Kidney epithelial cell (primary cell): Measurements from ENCODE around the gene GYPC. TPM values are rescaled to one million over a fixed set of nuclear protein-coding genes. Genes with fewer than 3 reads are reported as not detected.

ENCODE experiments used
- DNase-seq: peaks from one replicate; pipeline ENCODE4 v3.0.0-alpha.2; 2010; ENCODE audit warnings: low read depth
- H3K27me3 ChIP-seq: 2 replicates; pipeline ENCODE4 v1.6.0; 2011; ENCODE audit warnings: low read length; ENCODE audit not compliant: control insufficient read depth, insufficient read depth
- H3K36me3 ChIP-seq: 2 replicates; pipeline ENCODE4 v1.5.1; 2011; ENCODE audit warnings: low read length; ENCODE audit not compliant: control insufficient read depth, insufficient read depth
- H3K4me3 ChIP-seq: 2 replicates; pipeline ENCODE4 v1.5.1; 2011; ENCODE audit warnings: low read depth, mild to moderate bottlenecking, control low read depth, low read length
- CTCF ChIP-seq: IDR thresholded peaks from 2 replicates; pipeline ENCODE4 v1.5.1; 2011; ENCODE audit warnings: mild to moderate bottlenecking, moderate library complexity, low read length, control low read depth, inconsistent platforms; ENCODE audit not compliant: insufficient read depth, poor library complexity, severe bottlenecking
- total RNA-seq: library from RNA; depleted of rRNA; stranded (reverse); fragments of >200 nt; gene quantifications from 2 replicates; pipeline ENCODE4 v1.2.3, GENCODE V29; 2015

Gene GYPC
- total RNA-seq, 1 donor from 2014 or later: 127 TPM

- no peak for DNase-seq
- Histone ChIP-seq H3K27me3 (no peaks in the 10 kb centered on the region), H3K4me3 (no peak overlapping the region), H3K36me3 (no peaks in the 10 kb centered on the region)
- no peak for TF ChIP-seq CTCF
Measured at GRCh38 chr2:126703311-126703710, 47.4 kb downstream of the GYPC start.

- H3K4me3 ChIP-seq: no peak overlapping the region
- H3K36me3 ChIP-seq: no peaks in the 10 kb centered on the region
- no peaks in the 10 kb centered on the region for H3K27me3 ChIP-seq
- DNase-seq: no peak
- TF ChIP-seq CTCF: no peak
Measured at GRCh38 chr2:126704434-126705160, 48.6 kb downstream of the GYPC start.

GRCh38 chr2:126707191-126707590, 51.2 kb downstream of the GYPC start:
- Histone ChIP-seq H3K4me3 (no peak overlapping the region), H3K36me3 (no peaks in the 10 kb centered on the region), H3K27me3 (no peaks in the 10 kb centered on the region)
- no peak for TF ChIP-seq CTCF
- no peak for DNase-seq

GRCh38 chr2:126707941-126708340, 52.0 kb downstream of the GYPC start:
- no peak for TF ChIP-seq CTCF
- Histone ChIP-seq H3K36me3 (no peaks in the 10 kb centered on the region), H3K4me3 (no peak overlapping the region), H3K27me3 (no peaks in the 10 kb centered on the region)
- DNase-seq: no peak

- no peak for DNase-seq
- no peaks in the 10 kb centered on the region for H3K36me3 ChIP-seq
- H3K4me3 ChIP-seq: no peak overlapping the region
- no peak for TF ChIP-seq CTCF
- H3K27me3 ChIP-seq: no peaks in the 10 kb centered on the region
Measured at GRCh38 chr2:126714191-126714965, 58.4 kb downstream of the GYPC start.

GRCh38 chr2:126715111-126715510, 59.2 kb downstream of the GYPC start:
- TF ChIP-seq CTCF: no peak

More at GRCh38 chr2:126715111-126715510, 59.2 kb downstream of the GYPC start:
- Histone ChIP-seq H3K27me3 (no peaks in the 10 kb centered on the region), H3K36me3 (no peaks in the 10 kb centered on the region), H3K4me3 (no peak overlapping the region)
- DNase-seq: no peak
